Measurements from ENCODE around the gene USP32.
"Not testable (repeated sequence)": the region's sequence is repeated elsewhere in the genome, so short reads cannot be mapped to it uniquely, and the experiment has no call there.

DNA sequence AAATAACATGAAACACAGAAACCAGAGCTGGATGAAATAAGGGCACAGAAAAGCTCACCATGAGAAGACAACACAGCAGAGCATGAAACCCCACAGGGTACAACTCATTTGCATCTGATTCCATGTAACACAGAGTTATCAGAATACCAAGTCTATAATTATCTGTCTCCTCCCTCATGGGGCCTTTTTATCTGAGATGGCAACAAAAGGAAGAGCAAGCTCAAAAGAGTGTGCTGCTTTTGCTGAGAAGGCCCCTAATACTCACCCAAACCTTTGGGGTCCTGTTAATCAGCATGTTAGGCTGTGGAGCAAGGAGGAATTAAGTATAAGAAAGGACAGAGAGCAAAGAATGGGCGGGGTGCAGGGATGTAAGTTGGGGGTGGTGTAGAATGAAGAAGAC, 205.6 kb downstream of the USP32 start:
- TF ChIP-seq, protein P1, sequence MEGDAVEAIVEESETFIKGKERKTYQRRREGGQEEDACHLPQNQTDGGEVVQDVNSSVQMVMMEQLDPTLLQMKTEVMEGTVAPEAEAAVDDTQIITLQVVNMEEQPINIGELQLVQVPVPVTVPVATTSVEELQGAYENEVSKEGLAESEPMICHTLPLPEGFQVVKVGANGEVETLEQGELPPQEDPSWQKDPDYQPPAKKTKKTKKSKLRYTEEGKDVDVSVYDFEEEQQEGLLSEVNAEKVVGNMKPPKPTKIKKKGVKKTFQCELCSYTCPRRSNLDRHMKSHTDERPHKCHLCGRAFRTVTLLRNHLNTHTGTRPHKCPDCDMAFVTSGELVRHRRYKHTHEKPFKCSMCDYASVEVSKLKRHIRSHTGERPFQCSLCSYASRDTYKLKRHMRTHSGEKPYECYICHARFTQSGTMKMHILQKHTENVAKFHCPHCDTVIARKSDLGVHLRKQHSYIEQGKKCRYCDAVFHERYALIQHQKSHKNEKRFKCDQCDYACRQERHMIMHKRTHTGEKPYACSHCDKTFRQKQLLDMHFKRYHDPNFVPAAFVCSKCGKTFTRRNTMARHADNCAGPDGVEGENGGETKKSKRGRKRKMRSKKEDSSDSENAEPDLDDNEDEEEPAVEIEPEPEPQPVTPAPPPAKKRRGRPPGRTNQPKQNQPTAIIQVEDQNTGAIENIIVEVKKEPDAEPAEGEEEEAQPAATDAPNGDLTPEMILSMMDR (conservative IDR thresholded peaks at IDR 0.05): not testable (repeated sequence)
- TF ChIP-seq EZH2 (IDR thresholded peaks at IDR 0.05; ENCODE audit: low read depth): not testable (repeated sequence)
